IMR-90 (cell line): Measurements from ENCODE around the gene RIMBP2. TPM values are rescaled to one million over a fixed set of nuclear protein-coding genes. Genes with fewer than 3 reads are reported as not detected.

ENCODE experiments used
- ATAC-seq: fragments of 200-7000 bp; cut with Tn5 transposase; 2 replicates; pipeline ENCODE4 v1.9.1; 2020; ENCODE audit warnings: low read depth, mild to moderate bottlenecking, moderate library complexity
- BruUV-seq: library from RNA; stranded (reverse); fragments of 400-500 nt; replicated peaks from 2 replicates; lab custom pipeline; 2021; lab: Mats Ljungman, UMichigan
- CTCF ChIA-PET: fragments of 300-600 bp; formaldehyde crosslinking; extraction: SDS; loops from one replicate; lab custom pipeline; 2021; ENCODE audit warnings: antibody characterized with exemption; lab: Yijun Ruan, JAX
- POLR2A ChIA-PET: fragments of 300-600 bp; sonication (Branson Sonifier 250); formaldehyde crosslinking; loops from one replicate; lab custom pipeline; 2022; ENCODE audit warnings: antibody characterized with exemption; ENCODE audit not compliant: unreplicated experiment; lab: Charles Lee
- DNase-seq: peaks from one replicate; pipeline ENCODE4 v3.0.0; 2013
- H2AFZ ChIP-seq: replicated peaks from 2 replicates; pipeline ENCODE3; 2013; ENCODE audit warnings: low read length, mild to moderate bottlenecking; ENCODE audit not compliant: poor library complexity
- H2AK5ac ChIP-seq: 2 replicates; pipeline ENCODE4 v1.6.1; 2013; ENCODE audit warnings: low read depth, low read length, inconsistent platforms
- H2AK9ac ChIP-seq: replicated peaks from 2 replicates; pipeline ENCODE3; 2013; ENCODE audit warnings: mild to moderate bottlenecking, low read depth, low read length, moderate library complexity; ENCODE audit not compliant: poor library complexity
- H2BK120ac ChIP-seq: 2 replicates; pipeline ENCODE4 v1.6.1; 2013; ENCODE audit warnings: low read depth, low read length, inconsistent platforms
- H2BK15ac ChIP-seq: 3 replicates; pipeline ENCODE4 v1.6.1; 2013; ENCODE audit warnings: low read depth, low read length, inconsistent platforms
- H2BK20ac ChIP-seq: 2 replicates; pipeline ENCODE4 v1.6.1; 2013; ENCODE audit warnings: low read depth, mild to moderate bottlenecking, inconsistent platforms, low read length, moderate library complexity
- H2BK5ac ChIP-seq: 2 replicates; pipeline ENCODE4 v1.6.1; 2013; ENCODE audit warnings: mild to moderate bottlenecking, low read depth, low read length, inconsistent platforms; ENCODE audit not compliant: poor library complexity, severe bottlenecking
- H3K14ac ChIP-seq: replicated peaks from 2 replicates; pipeline ENCODE4 v1.6.1; 2013; ENCODE audit warnings: low read depth, low read length, inconsistent platforms
- H3K18ac ChIP-seq: 2 replicates; pipeline ENCODE4 v1.6.1; 2013; ENCODE audit warnings: low read depth, low read length, control low read depth
- H3K23ac ChIP-seq: 2 replicates; pipeline ENCODE4 v1.6.1; 2013; ENCODE audit warnings: low read depth, low read length, inconsistent platforms
- H3K27ac ChIP-seq: 2 replicates; pipeline ENCODE4 v1.5.1; 2013; ENCODE audit warnings: mild to moderate bottlenecking, control low read depth, low read length; ENCODE audit not compliant: insufficient read depth
- H3K27me3 ChIP-seq: 2 replicates; pipeline ENCODE4 v1.6.1; 2013; ENCODE audit warnings: low read length; ENCODE audit not compliant: control insufficient read depth, insufficient read depth
- H3K36me3 ChIP-seq: 2 replicates; pipeline ENCODE4 v1.6.1; 2013; ENCODE audit warnings: low read length, mixed read lengths; ENCODE audit not compliant: control insufficient read depth, insufficient read depth
- H3K4ac ChIP-seq: 2 replicates; pipeline ENCODE4 v1.6.1; 2013; ENCODE audit warnings: low read depth, low read length, inconsistent platforms
- H3K4me1 ChIP-seq: 2 replicates; pipeline ENCODE4 v1.6.1; 2013; ENCODE audit warnings: low read length, mixed read lengths; ENCODE audit not compliant: control insufficient read depth, insufficient read depth
- H3K4me2 ChIP-seq: 2 replicates; pipeline ENCODE4 v1.6.1; 2013; ENCODE audit warnings: low read depth, mild to moderate bottlenecking, control low read depth, low read length, moderate library complexity
- H3K4me3 ChIP-seq: 2 replicates; pipeline ENCODE4 v1.5.1; 2013; ENCODE audit warnings: low read depth, mild to moderate bottlenecking, control low read depth, low read length, moderate library complexity; ENCODE audit not compliant: insufficient read depth
- H3K56ac ChIP-seq: 2 replicates; pipeline ENCODE4 v1.6.1; 2013; ENCODE audit warnings: low read length, inconsistent platforms; ENCODE audit not compliant: insufficient read depth; ENCODE audit errors: extremely low read depth
- H3K79me1 ChIP-seq, 2 experiments: 2 replicates each; pipeline ENCODE4 v1.6.1; 2013; ENCODE audit warnings: low read length in 2 of 2, inconsistent platforms in 1 of 2, low read depth in 1 of 2
- H3K9ac ChIP-seq: 2 replicates; pipeline ENCODE4 v1.6.1; 2013; ENCODE audit warnings: low read depth, low read length, control low read depth
- H3K9me1 ChIP-seq: 2 replicates; pipeline ENCODE4 v1.6.1; 2013; ENCODE audit warnings: low read length, inconsistent platforms; ENCODE audit not compliant: insufficient read depth
- H3K9me3 ChIP-seq: 2 replicates; pipeline ENCODE4 v1.6.1; 2013; ENCODE audit warnings: low read length; ENCODE audit not compliant: control insufficient read depth, insufficient read depth
- H4K20me1 ChIP-seq: 2 replicates; pipeline ENCODE4 v1.6.1; 2013; ENCODE audit warnings: low read length, inconsistent platforms; ENCODE audit not compliant: insufficient read depth
- H4K5ac ChIP-seq: 2 replicates; pipeline ENCODE4 v1.6.1; 2013; ENCODE audit warnings: mild to moderate bottlenecking, low read depth, low read length, control low read depth
- H4K8ac ChIP-seq, 2 experiments: 2 replicates each; pipeline ENCODE4 v1.6.1; 2013; ENCODE audit warnings: low read depth in 2 of 2, low read length in 2 of 2, control low read depth in 1 of 2, inconsistent platforms in 1 of 2
- H4K91ac ChIP-seq: 2 replicates; pipeline ENCODE4 v1.6.1; 2013; ENCODE audit warnings: low read depth, low read length, inconsistent platforms; ENCODE audit not compliant: insufficient read depth
- CHD1 ChIP-seq: IDR thresholded peaks from 2 replicates; pipeline ENCODE4 v1.6.1; 2012; ENCODE audit warnings: low read depth, low read length, improper control_type of control experiment
- MAFK ChIP-seq: IDR thresholded peaks from 2 replicates; pipeline ENCODE4 v1.6.1; 2012; ENCODE audit warnings: low read depth, low read length, improper control_type of control experiment
- RAD21 ChIP-seq: IDR thresholded peaks from 2 replicates; pipeline ENCODE4 v1.6.1; 2012; ENCODE audit warnings: low read length, improper control_type of control experiment
- WGBS, 2 experiments: methylation state at CpG; one replicate each; pipeline versions ENCODE4 v1.1.5 to v1.1.7; 2013; ENCODE audit warnings: missing lambda C conversion rate in 2 of 2; ENCODE audit not compliant: insufficient read length in 1 of 2; ENCODE audit errors: extremely low coverage in 2 of 2; 5-methylcytosine and 5-hydroxymethylcytosine counted together
- dilution Hi-C: fragments of 300-500 bp; cut with HindIII; formaldehyde crosslinking; loops from one replicate; pipeline ENCODE4 v1.14.3; 2018; ENCODE audit warnings: low sequenced_read_pairs; ENCODE audit not compliant: unreplicated experiment
- in situ Hi-C: fragments of 300-500 bp; cut with MboI; formaldehyde crosslinking; loops from 3 replicates; pipeline ENCODE4 v1.14.3; 2019; ENCODE audit warnings: low sequenced_read_pairs, inconsistent platforms, mixed read lengths
- intact Hi-C: fragments of 100-400 bp; cut with micrococcal nuclease; formaldehyde crosslinking; loops from 2 replicates; pipeline ENCODE4 v1.10.0; 2022
- polyA plus RNA-seq, 3 experiments: library from polyadenylated mRNA; depleted of rRNA; stranded (reverse); fragments of >200 nt; gene quantifications; 2 replicates each; pipeline ENCODE4 v1.2.3, GENCODE V29; 2012; ENCODE audit warnings: low replicate concordance in 1 of 3
- total RNA-seq: library from RNA; depleted of rRNA; stranded (reverse); fragments of >200 nt; gene quantifications from 2 replicates; pipeline ENCODE4 v1.2.3, GENCODE V29; 2012

The RIMBP2 gene
- total and polyA plus RNA-seq, 2 of the 4 experiments (the other 2 are of a cell fraction) = not detected

- Histone ChIP-seq H4K20me1 (no peaks in the 10 kb centered on the region), H3K4me3 (no peak overlapping the region), H2BK15ac (no peak overlapping the region), H2AK9ac (no peak overlapping the region), H3K27me3 (no peaks in the 10 kb centered on the region), H3K18ac (no peak overlapping the region), H2AK5ac (no peak overlapping the region), H3K23ac (no peak overlapping the region), H3K36me3 (no peaks in the 10 kb centered on the region), H3K9me1 (no peaks in the 10 kb centered on the region), H2BK20ac (no peak overlapping the region), H2AFZ (no peak overlapping the region), H3K27ac (no peak overlapping the region), H3K14ac (no peak overlapping the region), H4K8ac (no peak overlapping the region), H3K9ac (no peak overlapping the region), H2BK5ac (no peak overlapping the region), H3K4ac (no peak overlapping the region), H3K56ac (no peak overlapping the region), H3K9me3 (peaks cover 61% of the 10 kb centered on the region), H4K91ac (no peak overlapping the region), H3K79me1 (no peaks in the 10 kb centered on the region), H3K4me1 (no peaks in the 10 kb centered on the region), H2BK120ac (no peak overlapping the region), H4K5ac (no peak overlapping the region), H3K4me2 (no peak overlapping the region)
- intact Hi-C loops = no loop called here
- BruUV-seq = no TSS peak
- ATAC-seq = no peak
- 56% methylated on average over 5 of the region's 12 CpGs; no CpG with 5 or more reads in 1 of the 2 experiments for WGBS, 2 experiments
- POLR2A ChIA-PET = no interaction called here
- dilution Hi-C loops = no loop called here
- in situ Hi-C loops = no loop called here
- CTCF ChIA-PET = no interaction called here
- no peak for DNase-seq
- TF ChIP-seq RAD21 (no peak), MAFK (no peak), CHD1 (no peak)
These were observed 257.8 kb downstream of the RIMBP2 start for GRCh38 chr12:130458341-130458740.
